ENCODE measurements around the gene TMEM135. TPM values are rescaled to one million over a fixed set of nuclear protein-coding genes. Genes with fewer than 3 reads are reported as not detected.

TMEM135 gene
- total RNA-seq, 1 donor from 2014 or later: 20.6 TPM

DNA sequence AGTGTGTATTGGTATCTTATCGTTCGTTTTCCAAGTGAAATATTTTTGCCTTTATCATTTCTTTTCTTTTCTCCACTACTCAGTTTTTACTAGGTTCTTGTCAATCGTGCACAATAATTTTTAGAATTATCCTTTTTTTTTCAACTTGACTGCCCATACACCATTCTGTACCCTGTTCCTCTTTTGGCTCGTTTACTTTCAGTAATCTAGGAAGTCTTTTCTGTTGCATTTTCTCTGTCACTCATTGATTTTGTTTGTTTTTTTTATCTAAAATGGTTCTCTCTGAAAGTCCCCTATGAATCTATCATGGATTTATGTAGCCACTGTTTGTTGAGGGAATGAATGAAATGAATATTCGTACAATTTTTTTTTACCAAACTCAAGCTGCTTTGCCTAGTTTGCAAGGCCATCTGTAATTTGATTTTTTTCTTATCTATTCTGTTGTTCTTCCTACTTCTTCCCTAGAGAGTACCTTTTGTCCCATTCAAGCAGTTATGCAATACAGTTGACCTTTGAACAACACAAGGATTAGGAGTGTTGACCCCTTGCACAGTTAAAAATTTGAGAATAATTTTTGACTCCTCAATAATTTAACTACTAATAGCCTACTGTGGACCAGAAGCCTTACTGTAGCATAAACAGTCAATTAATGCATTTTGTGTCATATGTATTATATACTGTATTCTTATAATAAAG is 166.3 kb downstream of the TMEM135 start:
- no peaks in the 10 kb centered on the region for H3K4me1 ChIP-seq (ENCODE audit: insufficient read depth, low read length)
- no peak overlapping the region for H2AFZ ChIP-seq (ENCODE audit: low read depth, low read length)
- no peaks in the 10 kb centered on the region for H3K9me3 ChIP-seq (ENCODE audit: insufficient read depth, low read depth, low read length)
- no peak overlapping the region for H3K4me2 ChIP-seq (ENCODE audit: low read length)
- no peak overlapping the region for H3K4me3 ChIP-seq (ENCODE audit: insufficient read depth, low read depth, low read length)
- H3K27ac ChIP-seq (ENCODE audit: low read depth, low read length): no peak overlapping the region
- no peaks in the 10 kb centered on the region for H3K79me2 ChIP-seq (ENCODE audit: insufficient read depth, low read length)
- no peaks in the 10 kb centered on the region for H3K36me3 ChIP-seq (ENCODE audit: insufficient read depth, low read length)
- FAIRE-seq: no peak
- no peaks in the 10 kb centered on the region for H4K20me1 ChIP-seq (ENCODE audit: insufficient read depth, low read length)
- no peak overlapping the region for H3K9ac ChIP-seq (ENCODE audit: low read length)
- TF ChIP-seq EZH2 (IDR thresholded peaks at IDR 0.05; ENCODE audit: insufficient read depth, low read length): no peak
- TF ChIP-seq, protein P1, sequence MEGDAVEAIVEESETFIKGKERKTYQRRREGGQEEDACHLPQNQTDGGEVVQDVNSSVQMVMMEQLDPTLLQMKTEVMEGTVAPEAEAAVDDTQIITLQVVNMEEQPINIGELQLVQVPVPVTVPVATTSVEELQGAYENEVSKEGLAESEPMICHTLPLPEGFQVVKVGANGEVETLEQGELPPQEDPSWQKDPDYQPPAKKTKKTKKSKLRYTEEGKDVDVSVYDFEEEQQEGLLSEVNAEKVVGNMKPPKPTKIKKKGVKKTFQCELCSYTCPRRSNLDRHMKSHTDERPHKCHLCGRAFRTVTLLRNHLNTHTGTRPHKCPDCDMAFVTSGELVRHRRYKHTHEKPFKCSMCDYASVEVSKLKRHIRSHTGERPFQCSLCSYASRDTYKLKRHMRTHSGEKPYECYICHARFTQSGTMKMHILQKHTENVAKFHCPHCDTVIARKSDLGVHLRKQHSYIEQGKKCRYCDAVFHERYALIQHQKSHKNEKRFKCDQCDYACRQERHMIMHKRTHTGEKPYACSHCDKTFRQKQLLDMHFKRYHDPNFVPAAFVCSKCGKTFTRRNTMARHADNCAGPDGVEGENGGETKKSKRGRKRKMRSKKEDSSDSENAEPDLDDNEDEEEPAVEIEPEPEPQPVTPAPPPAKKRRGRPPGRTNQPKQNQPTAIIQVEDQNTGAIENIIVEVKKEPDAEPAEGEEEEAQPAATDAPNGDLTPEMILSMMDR (IDR thresholded peaks at IDR 0.05; ENCODE audit: insufficient read depth, low read depth, low read length): no peak
- Mint-ChIP-seq H3K27me3 (ENCODE audit: low read depth, unreplicated experiment) (no peaks in the 10 kb centered on the region), H3K36me3 (ENCODE audit: low read depth, unreplicated experiment) (peaks cover 2% of the 10 kb centered on the region), H3K27ac (ENCODE audit: unreplicated experiment) (no peak overlapping the region), H3K4me1 (ENCODE audit: low read depth, unreplicated experiment) (no peaks in the 10 kb centered on the region), H3K4me3 (ENCODE audit: unreplicated experiment) (no peak overlapping the region), H3K9me3 (ENCODE audit: unreplicated experiment) (no peaks in the 10 kb centered on the region)
- DNase-seq (ENCODE audit: low read depth): no peak
- no peaks in the 10 kb centered on the region for H3K27me3 ChIP-seq (ENCODE audit: insufficient read depth, low read length)

DNA sequence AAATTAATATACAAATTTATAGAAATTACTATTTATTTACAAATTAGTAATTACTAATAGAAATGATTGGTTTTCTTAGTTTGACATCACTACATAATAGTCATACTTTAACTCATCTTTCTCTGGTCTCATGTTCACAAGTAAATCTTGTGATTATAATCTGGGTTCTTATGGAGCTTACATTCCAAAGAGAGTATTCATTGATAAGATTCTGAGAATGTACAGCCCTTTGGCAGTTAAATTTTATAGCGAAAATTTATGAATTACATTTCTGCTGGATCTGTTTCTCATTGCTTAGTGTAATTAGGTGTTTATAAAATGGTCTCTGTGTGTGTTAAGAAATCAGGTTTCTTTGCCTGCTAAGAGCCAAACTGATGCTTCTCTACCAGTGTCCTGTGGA is 175.2 kb downstream of the TMEM135 start:
- Histone ChIP-seq H3K4me2 (ENCODE audit: low read length) (no peak overlapping the region), H2AFZ (ENCODE audit: low read depth, low read length) (no peak overlapping the region), H3K79me2 (ENCODE audit: insufficient read depth, low read length) (no peaks in the 10 kb centered on the region), H3K27me3 (ENCODE audit: insufficient read depth, low read length) (no peaks in the 10 kb centered on the region), H3K9me3 (ENCODE audit: insufficient read depth, low read depth, low read length) (no peaks in the 10 kb centered on the region), H3K36me3 (ENCODE audit: insufficient read depth, low read length) (no peaks in the 10 kb centered on the region), H3K4me1 (ENCODE audit: insufficient read depth, low read length) (no peaks in the 10 kb centered on the region), H3K27ac (ENCODE audit: low read depth, low read length) (no peak overlapping the region), H3K4me3 (ENCODE audit: insufficient read depth, low read depth, low read length) (no peak overlapping the region), H3K9ac (ENCODE audit: low read length) (no peak overlapping the region), H4K20me1 (ENCODE audit: insufficient read depth, low read length) (no peaks in the 10 kb centered on the region)
- no peak overlapping the region for H3K4me3 Mint-ChIP-seq (ENCODE audit: unreplicated experiment)
- TF ChIP-seq, protein P1 (IDR thresholded peaks at IDR 0.05; ENCODE audit: insufficient read depth, low read depth, low read length): no peak
- no peak for TF ChIP-seq EZH2 (IDR thresholded peaks at IDR 0.05; ENCODE audit: insufficient read depth, low read length)
- H3K9me3 Mint-ChIP-seq (ENCODE audit: unreplicated experiment): no peaks in the 10 kb centered on the region
- no peaks in the 10 kb centered on the region for H3K4me1 Mint-ChIP-seq (ENCODE audit: low read depth, unreplicated experiment)
- FAIRE-seq: no peak
- H3K36me3 Mint-ChIP-seq (ENCODE audit: low read depth, unreplicated experiment): peaks cover 2% of the 10 kb centered on the region
- no peak overlapping the region for H3K27ac Mint-ChIP-seq (ENCODE audit: unreplicated experiment)
- no peak for DNase-seq (ENCODE audit: low read depth)
- H3K27me3 Mint-ChIP-seq (ENCODE audit: low read depth, unreplicated experiment): no peaks in the 10 kb centered on the region

DNA sequence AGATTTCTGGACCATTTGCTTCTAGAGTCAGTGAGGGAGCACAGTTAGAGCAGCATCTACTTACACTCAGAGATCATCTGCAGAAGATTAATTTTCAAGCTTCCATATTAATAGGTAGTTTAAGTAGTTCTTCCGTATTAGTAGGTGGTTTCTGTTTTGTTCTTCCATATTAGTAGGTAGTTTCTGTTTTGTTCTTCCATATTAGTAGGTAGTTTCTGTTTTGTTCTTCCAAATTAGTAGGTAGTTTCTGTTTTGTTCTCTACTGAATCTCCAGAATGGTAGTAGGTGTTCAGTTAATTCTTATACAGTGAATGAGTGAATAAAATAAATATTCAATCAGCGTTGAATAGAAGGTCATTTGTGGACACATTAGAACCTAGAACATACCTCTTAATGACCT is 175.7 kb downstream of the TMEM135 start:
- no peaks in the 10 kb centered on the region for H4K20me1 ChIP-seq (ENCODE audit: insufficient read depth, low read length)
- no peaks in the 10 kb centered on the region for H3K27me3 Mint-ChIP-seq (ENCODE audit: low read depth, unreplicated experiment)
- H3K9me3 Mint-ChIP-seq (ENCODE audit: unreplicated experiment): no peaks in the 10 kb centered on the region
- no peak overlapping the region for H2AFZ ChIP-seq (ENCODE audit: low read depth, low read length)
- no peak overlapping the region for H3K4me2 ChIP-seq (ENCODE audit: low read length)
- no peaks in the 10 kb centered on the region for H3K27me3 ChIP-seq (ENCODE audit: insufficient read depth, low read length)
- H3K4me1 ChIP-seq (ENCODE audit: insufficient read depth, low read length): no peaks in the 10 kb centered on the region
- peaks cover 2% of the 10 kb centered on the region for H3K36me3 Mint-ChIP-seq (ENCODE audit: low read depth, unreplicated experiment)
- H3K9ac ChIP-seq (ENCODE audit: low read length): no peak overlapping the region
- H3K27ac Mint-ChIP-seq (ENCODE audit: unreplicated experiment): no peak overlapping the region
- no peak for DNase-seq (ENCODE audit: low read depth)
- H3K4me3 ChIP-seq (ENCODE audit: insufficient read depth, low read depth, low read length): no peak overlapping the region
- H3K79me2 ChIP-seq (ENCODE audit: insufficient read depth, low read length): no peaks in the 10 kb centered on the region
- TF ChIP-seq, protein P1 (IDR thresholded peaks at IDR 0.05; ENCODE audit: insufficient read depth, low read depth, low read length): no peak
- no peak for TF ChIP-seq EZH2 (IDR thresholded peaks at IDR 0.05; ENCODE audit: insufficient read depth, low read length)
- no peaks in the 10 kb centered on the region for H3K9me3 ChIP-seq (ENCODE audit: insufficient read depth, low read depth, low read length)
- no peak overlapping the region for H3K27ac ChIP-seq (ENCODE audit: low read depth, low read length)
- H3K4me3 Mint-ChIP-seq (ENCODE audit: unreplicated experiment): no peak overlapping the region
- H3K36me3 ChIP-seq (ENCODE audit: insufficient read depth, low read length): no peaks in the 10 kb centered on the region
- no peaks in the 10 kb centered on the region for H3K4me1 Mint-ChIP-seq (ENCODE audit: low read depth, unreplicated experiment)
- FAIRE-seq: no peak
